Measurements from ENCODE around the gene PTGIS.
"Not testable (repeated sequence)": the region's sequence is repeated elsewhere in the genome, so short reads cannot be mapped to it uniquely, and the experiment has no call there.

Gene PTGIS

GRCh38 chr20:49567421-49568277 lies at the start of gene PTGIS:
Gene PTGIS, minus strand, starts transcription at chr20:49568137. Its CDS starts 21 bp downstream, at chr20:49568116.
- FAIRE-seq (no peak), DNase-seq (ENCODE audit: extremely low spot score, insufficient read length, low read depth) (no peak)

GRCh38 chr20:49617394-49617793 lies 49.5 kb upstream of the PTGIS start:
- not testable (repeated sequence) for FAIRE-seq; DNase-seq (ENCODE audit: extremely low spot score, insufficient read length, low read depth)

GRCh38 chr20:49616154-49617007 lies 48.4 kb upstream of the PTGIS start:
- FAIRE-seq (no peak), DNase-seq (ENCODE audit: extremely low spot score, insufficient read length, low read depth) (no peak)

GRCh38 chr20:49615401-49616153 lies 47.6 kb upstream of the PTGIS start:
- no peak for DNase-seq (ENCODE audit: extremely low spot score, insufficient read length, low read depth)
- no peak for FAIRE-seq

- DNase-seq (ENCODE audit: extremely low spot score, insufficient read length, low read depth); FAIRE-seq: not testable (repeated sequence)
Measured at GRCh38 chr20:49615051-49615400, 47.1 kb upstream of the PTGIS start.

GRCh38 chr20:49614338-49615050 lies 46.6 kb upstream of the PTGIS start:
- no peak for DNase-seq (ENCODE audit: extremely low spot score, insufficient read length, low read depth)
- FAIRE-seq = no peak

- FAIRE-seq = no peak
- DNase-seq (ENCODE audit: extremely low spot score, insufficient read length, low read depth) = no peak
Measured at GRCh38 chr20:49612127-49612738, 44.3 kb upstream of the PTGIS start.

GRCh38 chr20:49611539-49612126 lies 43.7 kb upstream of the PTGIS start:
- not testable (repeated sequence) for DNase-seq (ENCODE audit: extremely low spot score, insufficient read length, low read depth); FAIRE-seq

- peak; percentile 71 for DNase-seq (ENCODE audit: extremely low spot score, insufficient read length, low read depth)
- peak; percentile 64 for FAIRE-seq
Measured at GRCh38 chr20:49610691-49611538, 43.0 kb upstream of the PTGIS start.

- peak; percentile 41 for FAIRE-seq
- peak; percentile 57 for DNase-seq (ENCODE audit: extremely low spot score, insufficient read length, low read depth)
Measured at GRCh38 chr20:49608752-49609670, 41.1 kb upstream of the PTGIS start.

GRCh38 chr20:49607568-49607967 lies 39.6 kb upstream of the PTGIS start:
- FAIRE-seq (no peak), DNase-seq (ENCODE audit: extremely low spot score, insufficient read length, low read depth) (no peak)

- no peak for FAIRE-seq
- DNase-seq (ENCODE audit: extremely low spot score, insufficient read length, low read depth) = no peak
Measured at GRCh38 chr20:49603209-49603627, 35.3 kb upstream of the PTGIS start.

- FAIRE-seq = no peak
- no peak for DNase-seq (ENCODE audit: extremely low spot score, insufficient read length, low read depth)
Measured at GRCh38 chr20:49602345-49603208, 34.6 kb upstream of the PTGIS start.

- DNase-seq (ENCODE audit: extremely low spot score, insufficient read length, low read depth) (no peak), FAIRE-seq (no peak)
Measured at GRCh38 chr20:49601153-49601924, 33.4 kb upstream of the PTGIS start.

GRCh38 chr20:49599746-49600113 lies 31.8 kb upstream of the PTGIS start:
- DNase-seq (ENCODE audit: extremely low spot score, insufficient read length, low read depth) (no peak), FAIRE-seq (no peak)

Measured in GM18507 (cell line).